ENCODE results near the gene CXCR2. TPM values are rescaled to one million over a fixed set of nuclear protein-coding genes. Genes with fewer than 3 reads are reported as not detected.
"Not testable (repeated sequence)": the region's sequence is repeated elsewhere in the genome, so short reads cannot be mapped to it uniquely, and the experiment has no call there.

CXCR2 gene
- total and polyA plus RNA-seq, 10 of the 15 experiments (the other 5 are each of a cell fraction or from before 2014, with no cell fraction given): 0.04 to 0.62 (median 0.16) TPM

- SMC1A ChIA-PET (ENCODE audit: uncharacterized antibody, unreplicated experiment): no interaction called here
- H3K4me3 ChIP-seq: no peak overlapping the region
- no TSS peak for BruUV-seq (replicated peaks)
- intact Hi-C loops (cut with micrococcal nuclease; ENCODE audit: unreplicated experiment): loop anchor here (5.0 kb wide), 2 partner anchors 87 to 98 kb away; no protein-coding TSS in a partner anchor
- 5% methylated on average over 5 of the region's 5 CpGs for WGBS (ENCODE audit: insufficient coverage, insufficient replicate concordance, low lambda C conversion rate, missing lambda C conversion rate)
- RAD21 ChIA-PET (ENCODE audit: unreplicated experiment): no interaction called here
- H3K79me2 ChIP-seq (ENCODE audit: control insufficient read depth, insufficient read depth, low read length): no peaks in the 10 kb centered on the region
- FAIRE-seq (no peak), ATAC-seq (no peak), DNase-seq (ENCODE audit: low read depth, low spot score) (no peak)
- no peak overlapping the region for H3K4me2 ChIP-seq (ENCODE audit: control insufficient read depth, insufficient read depth)
- no peak overlapping the region for H3K9ac ChIP-seq (ENCODE audit: control insufficient read depth, insufficient read depth, low read length)
- no peaks in the 10 kb centered on the region for H4K20me1 ChIP-seq (ENCODE audit: control insufficient read depth, insufficient read depth)
- in situ Hi-C loops (cut with MboI): no loop called here
- no peaks in the 10 kb centered on the region for H3K4me1 ChIP-seq (ENCODE audit: control insufficient read depth, insufficient read depth, low read length)
- no peaks in the 10 kb centered on the region; a peak in 2 of 4 replicates for H3K27me3 ChIP-seq (replicated peaks in 1 of 2; ENCODE audit: control insufficient read depth in 2 of 2, insufficient read depth in 2 of 2, low read length in 1 of 2)
- POLR2A ChIA-PET: no interaction called here
- CTCF ChIA-PET: interaction anchor here (0.7 to 1.7 kb wide), 7 partner anchors 8 to 100 kb away, joined by 3 to 4 read pairs (median 3); partner anchors contain the start of genes AAMP and PNKD
- no peaks in the 10 kb centered on the region for H3K36me3 ChIP-seq (ENCODE audit: control insufficient read depth in 2 of 2, insufficient read depth in 2 of 2, low read length in 1 of 2)
- no peak overlapping the region for H3K27ac ChIP-seq (ENCODE audit: control insufficient read depth, insufficient read depth)
- no peak overlapping the region for H2AFZ ChIP-seq (ENCODE audit: control insufficient read depth, low read depth, low read length)
- no peak for TF ChIP-seq ZZZ3 (IDR thresholded peaks at IDR 0.05; ENCODE audit: control insufficient read depth, insufficient read length, low read depth)
- TF ChIP-seq YY1 (IDR thresholded peaks at IDR 0.05; ENCODE audit: low read depth, low read length): no peak
- no peak for TF ChIP-seq RELB (IDR thresholded peaks at IDR 0.05; ENCODE audit: low read depth)
- TF ChIP-seq NFYB (IDR thresholded peaks at IDR 0.05; ENCODE audit: insufficient read depth, low read depth, low read length): no peak
- no peak for TF ChIP-seq BRCA1 (IDR thresholded peaks at IDR 0.05; ENCODE audit: low read depth, low read length)
- no peak for TF ChIP-seq MYB (IDR thresholded peaks at IDR 0.05; ENCODE audit: borderline replicate concordance, low read depth, low read length)
- no peak for TF ChIP-seq SREBF2 (IDR thresholded peaks at IDR 0.05; ENCODE audit: low read length)
- H3K9me3 ChIP-seq (replicated peaks; ENCODE audit: control insufficient read depth, insufficient read depth, low read length): no peaks in the 10 kb centered on the region
Measured at GRCh38 chr2:218169757-218170546, 44.1 kb downstream of the CXCR2 start.

- H3K27ac ChIP-seq (ENCODE audit: control insufficient read depth, insufficient read depth); H3K4me3 ChIP-seq; BruUV-seq (replicated peaks); DNase-seq (ENCODE audit: low read depth, low spot score); H3K27me3 ChIP-seq (replicated peaks in 1 of 2; ENCODE audit: control insufficient read depth in 2 of 2, insufficient read depth in 2 of 2, low read length in 1 of 2); intact Hi-C loops (cut with micrococcal nuclease; ENCODE audit: unreplicated experiment); ATAC-seq; H3K4me2 ChIP-seq (ENCODE audit: control insufficient read depth, insufficient read depth); H3K9ac ChIP-seq (ENCODE audit: control insufficient read depth, insufficient read depth, low read length); RAD21 ChIA-PET (ENCODE audit: unreplicated experiment); H3K9me3 ChIP-seq (replicated peaks; ENCODE audit: control insufficient read depth, insufficient read depth, low read length); H2AFZ ChIP-seq (ENCODE audit: control insufficient read depth, low read depth, low read length); H4K20me1 ChIP-seq (ENCODE audit: control insufficient read depth, insufficient read depth); in situ Hi-C loops (cut with MboI); H3K4me1 ChIP-seq (ENCODE audit: control insufficient read depth, insufficient read depth, low read length); H3K79me2 ChIP-seq (ENCODE audit: control insufficient read depth, insufficient read depth, low read length); FAIRE-seq; H3K36me3 ChIP-seq (ENCODE audit: control insufficient read depth in 2 of 2, insufficient read depth in 2 of 2, low read length in 1 of 2): not testable (repeated sequence)
- WGBS (ENCODE audit: insufficient coverage, insufficient replicate concordance, low lambda C conversion rate, missing lambda C conversion rate): 70% methylated on average over 3 of the region's 3 CpGs
- POLR2A ChIA-PET: interaction anchor here (0.6 kb wide), 1 partner anchor 720 kb away, joined by 3 read pairs; no protein-coding TSS in a partner anchor
- CTCF ChIA-PET: interaction anchor here (1.3 to 1.7 kb wide), 4 partner anchors 10 to 86 kb away, joined by 3 to 4 read pairs (median 4); no protein-coding TSS in a partner anchor
- SMC1A ChIA-PET (ENCODE audit: uncharacterized antibody, unreplicated experiment): interaction anchor here (1.0 to 1.8 kb wide), 2 partner anchors 38 to 91 kb away, joined by 4 read pairs; no protein-coding TSS in a partner anchor
Measured at GRCh38 chr2:218171744-218172143, 45.9 kb downstream of the CXCR2 start.
